Astrocyte (in vitro differentiated cells and primary cell): ENCODE results near the gene NAV2.

ENCODE experiments used
- EZH2 ChIP-seq: IDR thresholded peaks from 2 replicates; pipeline ENCODE4 v1.6.1; 2012; ENCODE audit warnings: mild to moderate bottlenecking, low read length, inconsistent platforms; ENCODE audit not compliant: insufficient read depth
- TF ChIP-seq, protein P1 (sequence below): IDR thresholded peaks from 2 replicates; pipeline ENCODE4 v1.5.1; 2011; ENCODE audit warnings: low read depth, mild to moderate bottlenecking, inconsistent platforms, low read length, moderate library complexity; ENCODE audit not compliant: insufficient read depth

DNA sequence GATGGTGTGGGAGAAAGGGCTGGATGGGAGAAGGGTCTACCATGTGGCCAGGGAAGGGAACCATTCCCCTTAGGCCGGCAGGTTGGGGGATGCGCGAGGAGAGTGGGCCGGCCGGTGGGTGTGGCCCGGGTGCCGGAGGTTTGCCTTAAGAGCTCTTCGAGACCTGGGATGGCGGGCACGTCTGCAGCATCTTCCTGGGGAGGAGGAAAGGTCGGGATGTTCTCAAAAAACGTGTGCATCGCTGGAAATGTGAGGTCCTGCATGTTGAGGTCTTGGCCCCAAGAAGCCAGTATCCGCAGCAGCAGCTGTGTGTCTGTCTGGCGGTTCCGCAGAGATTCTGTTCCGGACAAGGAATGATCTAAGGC is 1.4 kb downstream of the NAV2 start:
- TF ChIP-seq, protein P1, sequence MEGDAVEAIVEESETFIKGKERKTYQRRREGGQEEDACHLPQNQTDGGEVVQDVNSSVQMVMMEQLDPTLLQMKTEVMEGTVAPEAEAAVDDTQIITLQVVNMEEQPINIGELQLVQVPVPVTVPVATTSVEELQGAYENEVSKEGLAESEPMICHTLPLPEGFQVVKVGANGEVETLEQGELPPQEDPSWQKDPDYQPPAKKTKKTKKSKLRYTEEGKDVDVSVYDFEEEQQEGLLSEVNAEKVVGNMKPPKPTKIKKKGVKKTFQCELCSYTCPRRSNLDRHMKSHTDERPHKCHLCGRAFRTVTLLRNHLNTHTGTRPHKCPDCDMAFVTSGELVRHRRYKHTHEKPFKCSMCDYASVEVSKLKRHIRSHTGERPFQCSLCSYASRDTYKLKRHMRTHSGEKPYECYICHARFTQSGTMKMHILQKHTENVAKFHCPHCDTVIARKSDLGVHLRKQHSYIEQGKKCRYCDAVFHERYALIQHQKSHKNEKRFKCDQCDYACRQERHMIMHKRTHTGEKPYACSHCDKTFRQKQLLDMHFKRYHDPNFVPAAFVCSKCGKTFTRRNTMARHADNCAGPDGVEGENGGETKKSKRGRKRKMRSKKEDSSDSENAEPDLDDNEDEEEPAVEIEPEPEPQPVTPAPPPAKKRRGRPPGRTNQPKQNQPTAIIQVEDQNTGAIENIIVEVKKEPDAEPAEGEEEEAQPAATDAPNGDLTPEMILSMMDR: no peak
- no peak for TF ChIP-seq EZH2
